ENCODE results near the gene ARMC5. TPM values are rescaled to one million over a fixed set of nuclear protein-coding genes. Genes with fewer than 3 reads are reported as not detected.

The ARMC5 gene, protein sequence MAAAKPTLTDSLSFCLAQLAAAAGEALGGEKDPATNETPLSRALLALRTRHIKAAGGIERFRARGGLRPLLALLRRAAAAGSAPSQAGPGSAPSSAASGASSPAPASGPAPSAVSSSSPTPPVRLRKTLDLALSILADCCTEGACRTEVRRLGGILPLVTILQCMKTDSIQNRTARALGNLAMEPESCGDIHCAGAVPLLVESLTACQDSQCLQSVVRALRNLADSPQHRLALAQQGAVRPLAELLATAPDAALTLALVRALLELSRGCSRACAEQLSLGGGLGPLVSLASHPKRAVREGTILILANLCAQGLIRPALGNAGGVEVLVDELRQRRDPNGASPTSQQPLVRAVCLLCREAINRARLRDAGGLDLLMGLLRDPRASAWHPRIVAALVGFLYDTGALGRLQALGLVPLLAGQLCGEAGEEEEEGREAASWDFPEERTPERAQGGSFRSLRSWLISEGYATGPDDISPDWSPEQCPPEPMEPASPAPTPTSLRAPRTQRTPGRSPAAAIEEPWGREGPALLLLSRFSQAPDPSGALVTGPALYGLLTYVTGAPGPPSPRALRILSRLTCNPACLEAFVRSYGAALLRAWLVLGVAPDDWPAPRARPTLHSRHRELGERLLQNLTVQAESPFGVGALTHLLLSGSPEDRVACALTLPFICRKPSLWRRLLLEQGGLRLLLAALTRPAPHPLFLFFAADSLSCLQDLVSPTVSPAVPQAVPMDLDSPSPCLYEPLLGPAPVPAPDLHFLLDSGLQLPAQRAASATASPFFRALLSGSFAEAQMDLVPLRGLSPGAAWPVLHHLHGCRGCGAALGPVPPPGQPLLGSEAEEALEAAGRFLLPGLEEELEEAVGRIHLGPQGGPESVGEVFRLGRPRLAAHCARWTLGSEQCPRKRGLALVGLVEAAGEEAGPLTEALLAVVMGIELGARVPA
- total RNA-seq (2021; ENCODE audit: unreplicated experiment) (11.8 TPM), Bru-seq, nascent RNA (percentile 46 among the genes with signal in this experiment), BruChase-seq, experiment 1, labeled RNA remaining after a 6-hour chase (percentile 44 among the genes with signal in this experiment), BruChase-seq, experiment 2, labeled RNA remaining after a 2-hour chase (percentile 57 among the genes with signal in this experiment)
- 9.9 and 10.2 TPM in 2 replicates for polyA plus RNA-seq (2012)
- long read RNA-seq, transcript ARMC5-201 (6 exons, 3,612 nt), result major isoform, 13 of 26 reads
- long read RNA-seq, partial matches to known transcripts, result 4 of 26 reads
- long read RNA-seq, other reads (novel, unspliced or antisense), result 8 of 26 reads

DNA sequence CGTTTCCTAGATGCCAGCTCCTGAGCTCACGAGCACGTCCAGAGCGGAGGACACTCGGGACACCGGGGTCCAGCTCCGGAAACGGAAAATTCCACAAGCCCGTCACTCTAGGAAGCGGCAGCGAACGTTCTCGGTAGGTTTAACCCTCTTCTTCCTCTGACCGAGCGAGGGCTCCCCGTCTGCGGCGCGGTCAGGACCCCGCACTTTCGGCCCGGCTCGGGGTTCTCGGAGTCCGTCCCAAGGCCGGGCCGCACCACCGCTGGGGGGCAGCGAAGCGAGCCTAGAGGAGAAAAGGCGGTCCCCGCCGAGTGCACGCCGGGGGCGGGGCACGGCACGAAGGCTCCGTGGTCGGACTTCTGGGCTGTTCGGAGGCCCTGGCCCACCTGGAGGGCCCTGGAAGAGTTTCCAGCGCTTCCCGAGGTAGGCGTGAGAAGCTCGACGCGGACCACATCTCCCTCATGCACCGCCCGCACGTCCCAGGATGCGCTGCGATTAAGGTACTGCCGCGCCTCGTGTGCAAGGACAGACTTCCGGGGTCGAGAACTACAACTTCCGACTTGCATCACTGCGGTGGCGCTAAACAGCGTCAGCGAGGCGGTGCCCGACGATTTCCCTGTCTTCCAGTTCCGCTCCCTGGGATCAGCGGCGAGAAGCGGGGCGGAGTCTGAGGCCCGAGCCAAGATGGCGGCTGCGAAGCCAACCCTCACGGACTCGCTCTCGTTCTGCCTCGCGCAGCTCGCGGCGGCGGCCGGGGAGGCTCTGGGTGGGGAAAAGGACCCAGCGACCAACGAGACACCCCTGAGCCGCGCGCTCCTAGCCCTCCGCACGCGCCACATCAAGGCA is at the start of gene ARMC5:
TSS of gene ARMC5 (plus strand) at position 658 of the 843 bp plus-strand sequence. CDS start at position 682, 24 bp downstream.
- H3K36me3 ChIP-seq (ENCODE audit: control insufficient read depth in 1 of 2, insufficient read depth in 2 of 2, low read length in 2 of 2), result no peaks in the 10 kb centered on the region
- CTCF ChIA-PET, result interaction anchor here (1.0 to 3.4 kb wide), 11 partner anchors 8 to 506 kb away, joined by 3 to 32 read pairs (median 9); partner anchors contain the start of gene HSD3B7
- no peaks in the 10 kb centered on the region for H3K27me3 ChIP-seq (ENCODE audit: insufficient read depth, low read length)
- H3K4me3 ChIP-seq (replicated peaks in 1 of 2; ENCODE audit: low read depth in 1 of 2, low read length in 2 of 2), result peak within 1 kb of the TSS; percentile 70 to 90
- no peaks in the 10 kb centered on the region for H3K9me2 ChIP-seq (ENCODE audit: insufficient read depth)
- H4K20me1 ChIP-seq (ENCODE audit: insufficient read depth), result no peaks in the 10 kb centered on the region
- POLR2A ChIA-PET, result interaction anchor here (0.7 to 2.1 kb wide), 8 partner anchors 7 to 414 kb away, joined by 4 to 12 read pairs (median 6); partner anchors contain the start of genes FUS, KAT8, RUSF1 and ZNF267
- H3K4me1 ChIP-seq (ENCODE audit: control insufficient read depth in 1 of 2, insufficient read depth in 2 of 2, low read length in 2 of 2), result peaks cover 5 to 45% of the 10 kb centered on the region in 2 experiments; a peak in 3 of 4 replicates
- intact Hi-C loops (cut with micrococcal nuclease), result loop anchor here (2.0 to 10.0 kb wide), 5 partner anchors 238 to 410 kb away; partner anchors contain the start of genes PRSS8, PYDC1, TRIM72 and ZNF646
- RAD21 ChIA-PET (ENCODE audit: low non-redundant PET in 1 of 2, low total read pairs in 2 of 2, uncharacterized antibody in 2 of 2, unreplicated experiment in 2 of 2), result interaction anchor here in 1 of 2 experiments (0.6 to 1.1 kb wide), 2 partner anchors 341 to 505 kb away, joined by 3 to 4 read pairs; no protein-coding TSS in a partner anchor
- H3K9ac ChIP-seq (ENCODE audit: low read length), result peak within 1 kb of the TSS; percentile 86
- no peak within 1 kb of the TSS for H2AFZ ChIP-seq (ENCODE audit: low read depth, low read length, poor library complexity, severe bottlenecking)
- peak within 1 kb of the TSS; percentile 97 for H3K27ac ChIP-seq (ENCODE audit: low read depth, low read length)
- ATAC-seq (peak; percentile 84), DNase-seq (ENCODE audit: low read depth, low spot score) (peak; percentile 97)
- peak within 1 kb of the TSS; percentile 84 for H3K4me2 ChIP-seq (ENCODE audit: low read length)
- no peaks in the 10 kb centered on the region for H3K9me3 ChIP-seq (ENCODE audit: control insufficient read depth in 1 of 2, insufficient read depth in 1 of 2, low read depth in 1 of 2, low read length in 2 of 2)
- TSS peak; percentile 59 for BruUV-seq (replicated peaks)
- H3K79me2 ChIP-seq (ENCODE audit: insufficient read depth, low read length), result peaks cover 36% of the 10 kb centered on the region
- TF ChIP-seq, protein P1, sequence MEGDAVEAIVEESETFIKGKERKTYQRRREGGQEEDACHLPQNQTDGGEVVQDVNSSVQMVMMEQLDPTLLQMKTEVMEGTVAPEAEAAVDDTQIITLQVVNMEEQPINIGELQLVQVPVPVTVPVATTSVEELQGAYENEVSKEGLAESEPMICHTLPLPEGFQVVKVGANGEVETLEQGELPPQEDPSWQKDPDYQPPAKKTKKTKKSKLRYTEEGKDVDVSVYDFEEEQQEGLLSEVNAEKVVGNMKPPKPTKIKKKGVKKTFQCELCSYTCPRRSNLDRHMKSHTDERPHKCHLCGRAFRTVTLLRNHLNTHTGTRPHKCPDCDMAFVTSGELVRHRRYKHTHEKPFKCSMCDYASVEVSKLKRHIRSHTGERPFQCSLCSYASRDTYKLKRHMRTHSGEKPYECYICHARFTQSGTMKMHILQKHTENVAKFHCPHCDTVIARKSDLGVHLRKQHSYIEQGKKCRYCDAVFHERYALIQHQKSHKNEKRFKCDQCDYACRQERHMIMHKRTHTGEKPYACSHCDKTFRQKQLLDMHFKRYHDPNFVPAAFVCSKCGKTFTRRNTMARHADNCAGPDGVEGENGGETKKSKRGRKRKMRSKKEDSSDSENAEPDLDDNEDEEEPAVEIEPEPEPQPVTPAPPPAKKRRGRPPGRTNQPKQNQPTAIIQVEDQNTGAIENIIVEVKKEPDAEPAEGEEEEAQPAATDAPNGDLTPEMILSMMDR (IDR thresholded peaks at IDR 0.05 in 2 of 3, conservative IDR thresholded peaks at IDR 0.05 in 1 of 3; ENCODE audit: borderline replicate concordance in 1 of 3, insufficient read depth in 1 of 3, low read depth in 2 of 3, low read length in 2 of 3), result peak; percentile 36 to 66 (median 55); a peak in 4 of 6 replicates
- TF ChIP-seq, protein P2, sequence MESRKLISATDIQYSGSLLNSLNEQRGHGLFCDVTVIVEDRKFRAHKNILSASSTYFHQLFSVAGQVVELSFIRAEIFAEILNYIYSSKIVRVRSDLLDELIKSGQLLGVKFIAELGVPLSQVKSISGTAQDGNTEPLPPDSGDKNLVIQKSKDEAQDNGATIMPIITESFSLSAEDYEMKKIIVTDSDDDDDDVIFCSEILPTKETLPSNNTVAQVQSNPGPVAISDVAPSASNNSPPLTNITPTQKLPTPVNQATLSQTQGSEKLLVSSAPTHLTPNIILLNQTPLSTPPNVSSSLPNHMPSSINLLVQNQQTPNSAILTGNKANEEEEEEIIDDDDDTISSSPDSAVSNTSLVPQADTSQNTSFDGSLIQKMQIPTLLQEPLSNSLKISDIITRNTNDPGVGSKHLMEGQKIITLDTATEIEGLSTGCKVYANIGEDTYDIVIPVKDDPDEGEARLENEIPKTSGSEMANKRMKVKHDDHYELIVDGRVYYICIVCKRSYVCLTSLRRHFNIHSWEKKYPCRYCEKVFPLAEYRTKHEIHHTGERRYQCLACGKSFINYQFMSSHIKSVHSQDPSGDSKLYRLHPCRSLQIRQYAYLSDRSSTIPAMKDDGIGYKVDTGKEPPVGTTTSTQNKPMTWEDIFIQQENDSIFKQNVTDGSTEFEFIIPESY (IDR thresholded peaks at IDR 0.05; ENCODE audit: extremely low read depth, insufficient replicate concordance, low read length), result no peak
- TF ChIP-seq SP1 (IDR thresholded peaks at IDR 0.05; ENCODE audit: low read depth), result peak; percentile 68
- TF ChIP-seq CBX3 (IDR thresholded peaks at IDR 0.05; ENCODE audit: low read depth), result 0 out of 2 replicates have a peak, but pooled peaks have one; percentile 13
- peak; percentile 29 for TF ChIP-seq POLR2A (IDR thresholded peaks at IDR 0.05; ENCODE audit: borderline replicate concordance, extremely low read depth, insufficient read depth, insufficient read length)
- no peak for TF ChIP-seq EZH2 (IDR thresholded peaks at IDR 0.05)
- TF ChIP-seq FOSL1 (IDR thresholded peaks at IDR 0.05; ENCODE audit: low read depth), result no peak
- TF ChIP-seq, protein P3, sequence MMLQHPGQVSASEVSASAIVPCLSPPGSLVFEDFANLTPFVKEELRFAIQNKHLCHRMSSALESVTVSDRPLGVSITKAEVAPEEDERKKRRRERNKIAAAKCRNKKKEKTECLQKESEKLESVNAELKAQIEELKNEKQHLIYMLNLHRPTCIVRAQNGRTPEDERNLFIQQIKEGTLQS (IDR thresholded peaks at IDR 0.05), result no peak
- TF ChIP-seq YY1 (IDR thresholded peaks at IDR 0.05; ENCODE audit: extremely low read depth, insufficient replicate concordance, low read depth, low read length), result peak; percentile 93
- TF ChIP-seq ZFX (IDR thresholded peaks at IDR 0.05), result peak; percentile 63
- TF ChIP-seq EGR1 (IDR thresholded peaks at IDR 0.05; ENCODE audit: low read depth), result no peak
- peak; percentile 55 for TF ChIP-seq TCF7L2 (IDR thresholded peaks at IDR 0.05; ENCODE audit: borderline replicate concordance, extremely low read depth, insufficient read depth, insufficient read length)
- TF ChIP-seq, protein P4, sequence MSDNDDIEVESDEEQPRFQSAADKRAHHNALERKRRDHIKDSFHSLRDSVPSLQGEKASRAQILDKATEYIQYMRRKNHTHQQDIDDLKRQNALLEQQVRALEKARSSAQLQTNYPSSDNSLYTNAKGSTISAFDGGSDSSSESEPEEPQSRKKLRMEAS (IDR thresholded peaks at IDR 0.05), result peak; percentile 97
- TF ChIP-seq POLR2AphosphoS5 (IDR thresholded peaks at IDR 0.05; ENCODE audit: low read depth, low read length), result peak; percentile 79
- peak; percentile 35; the same call in 1 of the 2 replicates for TF ChIP-seq RAD21 (IDR thresholded peaks at IDR 0.05; ENCODE audit: low read depth)

All from HCT116 (cell line).